NCI-H1417 (cell line): ENCODE data around the gene CDYL.
"Not testable (repeated sequence)": the region's sequence is repeated elsewhere in the genome, so short reads cannot be mapped to it uniquely, and the experiment has no call there.

Source experiments
- DNase-seq, 3 experiments: peaks; one replicate each; lab custom pipeline; 2025; lab: John Stamatoyannopoulos, UW

Gene CDYL

GRCh38 chr6:4804095-4804494, 27.9 kb downstream of the CDYL start:
- DNase-seq, result no peak

GRCh38 chr6:4805553-4806336, 29.5 kb downstream of the CDYL start:
- peak; percentile 44 to 71 (median 69) for DNase-seq

GRCh38 chr6:4806337-4806725, 30.1 kb downstream of the CDYL start:
- no peak for DNase-seq

GRCh38 chr6:4806791-4807190, 30.6 kb downstream of the CDYL start:
- DNase-seq, result no peak

- DNase-seq, result no peak
Measured at GRCh38 chr6:4808396-4808795, 32.2 kb downstream of the CDYL start.

GRCh38 chr6:4809999-4810918, 34.1 kb downstream of the CDYL start:
- DNase-seq, result no peak

GRCh38 chr6:4812068-4812467, 35.9 kb downstream of the CDYL start:
- no peak for DNase-seq

- DNase-seq, result no peak
Measured at GRCh38 chr6:4813055-4813454, 36.9 kb downstream of the CDYL start.

- no peak for DNase-seq
Measured at GRCh38 chr6:4814212-4814611, 38.0 kb downstream of the CDYL start.

- no peak for DNase-seq
Measured at GRCh38 chr6:4814987-4815386, 38.8 kb downstream of the CDYL start.

- no peak for DNase-seq
Measured at GRCh38 chr6:4815584-4815983, 39.4 kb downstream of the CDYL start.

GRCh38 chr6:4816904-4817303, 40.7 kb downstream of the CDYL start:
- no peak for DNase-seq

GRCh38 chr6:4817551-4817950, 41.3 kb downstream of the CDYL start:
- DNase-seq, result no peak

GRCh38 chr6:4818272-4818938, 42.2 kb downstream of the CDYL start:
- no peak for DNase-seq

- no peak for DNase-seq
Measured at GRCh38 chr6:4819706-4820283, 43.6 kb downstream of the CDYL start.

- DNase-seq, result no peak
Measured at GRCh38 chr6:4820704-4821276, 44.6 kb downstream of the CDYL start.

GRCh38 chr6:4822476-4822875, 46.3 kb downstream of the CDYL start:
- no peak for DNase-seq

- DNase-seq, result no peak
Measured at GRCh38 chr6:4828187-4828698, 52.0 kb downstream of the CDYL start.

GRCh38 chr6:4829089-4829488, 52.9 kb downstream of the CDYL start:
- DNase-seq, result no peak

GRCh38 chr6:4835540-4835939, 59.3 kb downstream of the CDYL start:
- not testable (repeated sequence) for DNase-seq

- DNase-seq, result no peak
Measured at GRCh38 chr6:4840169-4840568, 64.0 kb downstream of the CDYL start.

- DNase-seq, result no peak
Measured at GRCh38 chr6:4844108-4844507, 67.9 kb downstream of the CDYL start.
